AG04449 (cell line): ENCODE results near the gene ADO.

ENCODE experiments used
- CTCF ChIA-PET: fragments of 350-600 bp; formaldehyde crosslinking; extraction: SDS; loops from one replicate; lab custom pipeline; 2021; ENCODE audit warnings: antibody characterized with exemption; lab: Yijun Ruan, JAX
- POLR2A ChIA-PET: fragments of 400-600, 350-600 bp; formaldehyde crosslinking; extraction: SDS; loops from one replicate; lab custom pipeline; 2020; ENCODE audit warnings: antibody characterized with exemption, inconsistent platforms; lab: Yijun Ruan, JAX
- DNase-seq: peaks from one replicate; pipeline ENCODE4 v3.0.0-alpha.2; 2010; ENCODE audit warnings: low read depth, low spot score
- H3K4me3 ChIP-seq: 2 replicates; pipeline ENCODE4 v1.5.1; 2011; ENCODE audit warnings: low read depth, mild to moderate bottlenecking, control low read depth, low read length
- TF ChIP-seq, protein P1 (sequence below): IDR thresholded peaks from one replicate; pipeline ENCODE4 v1.5.1; 2011; ENCODE audit warnings: mild to moderate bottlenecking, moderate library complexity, low read length, control low read depth, inconsistent platforms; ENCODE audit not compliant: insufficient read depth; ENCODE audit errors: missing control alignments

Gene ADO

GRCh38 chr10:62790019-62790555, 14.4 kb upstream of the ADO start:
- TF ChIP-seq, protein P1, sequence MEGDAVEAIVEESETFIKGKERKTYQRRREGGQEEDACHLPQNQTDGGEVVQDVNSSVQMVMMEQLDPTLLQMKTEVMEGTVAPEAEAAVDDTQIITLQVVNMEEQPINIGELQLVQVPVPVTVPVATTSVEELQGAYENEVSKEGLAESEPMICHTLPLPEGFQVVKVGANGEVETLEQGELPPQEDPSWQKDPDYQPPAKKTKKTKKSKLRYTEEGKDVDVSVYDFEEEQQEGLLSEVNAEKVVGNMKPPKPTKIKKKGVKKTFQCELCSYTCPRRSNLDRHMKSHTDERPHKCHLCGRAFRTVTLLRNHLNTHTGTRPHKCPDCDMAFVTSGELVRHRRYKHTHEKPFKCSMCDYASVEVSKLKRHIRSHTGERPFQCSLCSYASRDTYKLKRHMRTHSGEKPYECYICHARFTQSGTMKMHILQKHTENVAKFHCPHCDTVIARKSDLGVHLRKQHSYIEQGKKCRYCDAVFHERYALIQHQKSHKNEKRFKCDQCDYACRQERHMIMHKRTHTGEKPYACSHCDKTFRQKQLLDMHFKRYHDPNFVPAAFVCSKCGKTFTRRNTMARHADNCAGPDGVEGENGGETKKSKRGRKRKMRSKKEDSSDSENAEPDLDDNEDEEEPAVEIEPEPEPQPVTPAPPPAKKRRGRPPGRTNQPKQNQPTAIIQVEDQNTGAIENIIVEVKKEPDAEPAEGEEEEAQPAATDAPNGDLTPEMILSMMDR = no peak
- no peak overlapping the region for H3K4me3 ChIP-seq
- CTCF ChIA-PET = interaction anchor here (1.1 to 1.2 kb wide), 2 partner anchors 9 to 27 kb away, joined by 3 read pairs; no protein-coding TSS in a partner anchor
- POLR2A ChIA-PET = no interaction called here
- no peak for DNase-seq

GRCh38 chr10:62790571-62790970, 13.9 kb upstream of the ADO start:
- CTCF ChIA-PET = interaction anchor here (1.2 kb wide), 1 partner anchor 27 kb away, joined by 3 read pairs; no protein-coding TSS in a partner anchor
- POLR2A ChIA-PET = no interaction called here
- TF ChIP-seq, protein P1 = no peak
- no peak overlapping the region for H3K4me3 ChIP-seq
- no peak for DNase-seq

DNA sequence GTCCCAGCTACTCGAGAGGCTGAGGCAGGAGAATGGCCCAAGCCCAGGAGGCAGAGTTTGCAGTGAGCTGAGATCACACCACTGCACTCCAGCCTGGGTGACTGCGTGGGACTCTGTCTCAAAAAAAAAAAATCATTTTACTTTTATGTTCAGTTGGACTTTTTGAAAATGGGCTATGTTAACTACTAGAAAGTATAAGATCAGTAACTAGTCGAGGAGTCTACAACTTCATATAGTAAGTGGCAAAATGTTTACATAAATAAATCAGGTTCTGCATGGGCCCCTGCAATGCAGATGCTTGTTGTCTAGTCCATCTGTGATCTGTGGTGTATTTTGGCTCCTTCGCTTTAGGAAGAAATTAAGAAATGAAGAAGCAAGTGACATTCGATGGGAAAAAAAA, 12.3 kb upstream of the ADO start:
- TF ChIP-seq, protein P1 = no peak
- ChIA-PET CTCF (no interaction called here), POLR2A (no interaction called here)
- no peak overlapping the region for H3K4me3 ChIP-seq
- DNase-seq = no peak

- H3K4me3 ChIP-seq = no peak overlapping the region
- ChIA-PET CTCF (interaction anchor here (1.2 kb wide), 1 partner anchor 9 kb away, joined by 4 read pairs; the partner anchor contains the start of gene ADO), POLR2A (no interaction called here)
- TF ChIP-seq, protein P1 = no peak
- DNase-seq = no peak
Observed at GRCh38 chr10:62794306-62794705, 10.2 kb upstream of the ADO start.

DNA sequence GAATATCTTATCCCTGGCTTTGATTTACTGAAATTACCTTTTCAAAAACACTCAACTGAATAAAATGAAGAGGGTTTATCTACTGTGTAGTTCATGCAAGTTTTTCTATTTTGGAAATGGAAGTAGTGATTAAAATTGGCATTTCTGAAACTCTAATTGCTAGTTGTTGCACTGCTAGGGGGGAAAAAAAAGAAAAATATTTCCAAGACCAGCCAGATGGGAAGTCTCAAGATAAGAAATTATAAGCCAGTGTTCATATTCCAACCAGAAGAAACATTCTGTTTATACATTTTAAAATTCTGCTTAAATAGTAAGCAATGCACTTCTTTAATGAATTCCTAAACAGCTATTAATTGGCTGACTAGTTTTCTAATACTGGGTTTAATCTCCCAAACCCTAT, 9.4 kb upstream of the ADO start:
- no peak for DNase-seq
- POLR2A ChIA-PET = no interaction called here
- no peak overlapping the region for H3K4me3 ChIP-seq
- TF ChIP-seq, protein P1 = no peak
- CTCF ChIA-PET = interaction anchor here (1.1 to 1.2 kb wide), 2 partner anchors 9 to 198 kb away, joined by 3 to 4 read pairs; partner anchors contain the start of gene ADO

- DNase-seq = no peak
- POLR2A ChIA-PET = no interaction called here
- TF ChIP-seq, protein P1 = no peak
- H3K4me3 ChIP-seq = no peak overlapping the region
- CTCF ChIA-PET = interaction anchor here (1.1 kb wide), 1 partner anchor 199 kb away, joined by 3 read pairs; no protein-coding TSS in a partner anchor
Observed at GRCh38 chr10:62795762-62796161, 8.8 kb upstream of the ADO start.
